Osteocyte (in vitro differentiated cells): Measurements from ENCODE around the gene KCTD18. TPM values are rescaled to one million over a fixed set of nuclear protein-coding genes. Genes with fewer than 3 reads are reported as not detected.
A peak's percentile ranks its signal among the peaks of the same experiment; 100 is the strongest.

ENCODE experiments used
- DNase-seq: peaks from one replicate; pipeline ENCODE4 v3.0.0; 2021; ENCODE audit warnings: mixed read lengths; ENCODE audit not compliant: unreplicated experiment; ENCODE audit errors: extremely low spot score
- H3K27ac Mint-ChIP-seq: one replicate; pipeline ENCODE4 v1.8.0; 2021; ENCODE audit warnings: mild to moderate bottlenecking, mixed read lengths; ENCODE audit not compliant: unreplicated experiment
- H3K27me3 Mint-ChIP-seq: one replicate; pipeline ENCODE4 v1.8.0; 2021; ENCODE audit warnings: mixed read lengths; ENCODE audit not compliant: unreplicated experiment
- H3K36me3 Mint-ChIP-seq: one replicate; pipeline ENCODE4 v1.8.0; 2021; ENCODE audit warnings: mixed read lengths; ENCODE audit not compliant: unreplicated experiment
- H3K4me1 Mint-ChIP-seq: one replicate; pipeline ENCODE4 v1.8.0; 2021; ENCODE audit warnings: mixed read lengths; ENCODE audit not compliant: unreplicated experiment
- H3K4me3 Mint-ChIP-seq: one replicate; pipeline ENCODE4 v1.8.0; 2021; ENCODE audit warnings: mild to moderate bottlenecking, moderate library complexity, mixed read lengths; ENCODE audit not compliant: unreplicated experiment
- H3K9me3 Mint-ChIP-seq: one replicate; pipeline ENCODE4 v1.8.0; 2021; ENCODE audit warnings: mixed read lengths; ENCODE audit not compliant: unreplicated experiment
- CTCF ChIP-seq: fragments of 200-600 bp; sonication (generic); IDR thresholded peaks from 2 replicates; pipeline ENCODE4 v1.5.0; 2021; ENCODE audit warnings: antibody characterized with exemption, mild to moderate bottlenecking, moderate library complexity
- total RNA-seq: library from RNA; stranded (reverse); gene quantifications from 2 replicates; pipeline ENCODE4 v1.2.1, GENCODE V29; 2021

KCTD18 gene
- total RNA-seq, 1 donor from 2014 or later: 19.1 TPM

DNA sequence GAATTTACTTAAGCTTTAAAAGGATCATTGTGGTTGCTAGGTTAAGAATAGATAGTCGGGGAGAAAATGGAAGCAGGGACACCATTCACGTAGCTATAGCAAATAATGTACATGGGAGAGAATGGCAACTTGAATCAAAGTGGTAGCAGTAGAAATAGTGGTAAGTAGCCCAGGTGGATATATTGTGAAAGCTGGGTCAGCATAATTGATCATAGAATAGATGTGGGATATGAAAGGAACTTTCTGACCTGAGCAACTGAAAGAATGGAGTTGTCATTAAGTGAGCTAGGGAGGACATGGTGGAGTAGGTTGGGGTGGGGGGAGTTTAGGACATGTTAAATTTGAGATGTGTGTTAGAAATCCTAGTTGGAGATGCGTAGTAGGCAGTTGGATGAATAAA is 18.4 kb upstream of the KCTD18 start:
- Mint-ChIP-seq H3K4me3 (no peak overlapping the region), H3K36me3 (peaks cover 2% of the 10 kb centered on the region), H3K27me3 (peaks cover 8% of the 10 kb centered on the region), H3K9me3 (no peaks in the 10 kb centered on the region), H3K27ac (no peak overlapping the region), H3K4me1 (peaks cover 19% of the 10 kb centered on the region)
- TF ChIP-seq CTCF: no peak
- DNase-seq: no peak

- no peaks in the 10 kb centered on the region for H3K9me3 Mint-ChIP-seq
- peaks cover 10% of the 10 kb centered on the region for H3K27me3 Mint-ChIP-seq
- peaks cover 19% of the 10 kb centered on the region for H3K4me1 Mint-ChIP-seq
- peak within 1 kb of the TSS; percentile 77 for H3K27ac Mint-ChIP-seq
- peak within 1 kb of the TSS; percentile 91 for H3K4me3 Mint-ChIP-seq
- DNase-seq: peak; percentile 96
- TF ChIP-seq CTCF: no peak
- H3K36me3 Mint-ChIP-seq: peaks cover 2% of the 10 kb centered on the region
Measured at GRCh38 chr2:200525882-200526651, 16.2 kb upstream of the KCTD18 start, which contains the start of gene SGO2. Gene SGO2 (plus strand): TSS chr2:200526207. CDS start chr2:200532976, 6,769 bp downstream.

- no peak for DNase-seq
- Mint-ChIP-seq H3K4me1 (peaks cover 19% of the 10 kb centered on the region), H3K4me3 (peak overlapping the region; percentile 91), H3K27ac (peak overlapping the region; percentile 77), H3K9me3 (no peaks in the 10 kb centered on the region), H3K27me3 (peaks cover 10% of the 10 kb centered on the region), H3K36me3 (peaks cover 2% of the 10 kb centered on the region)
- TF ChIP-seq CTCF: no peak
Measured at GRCh38 chr2:200525551-200525881, 15.6 kb upstream of the KCTD18 start.

- H3K9me3 Mint-ChIP-seq: no peaks in the 10 kb centered on the region
- no peak overlapping the region for H3K27ac Mint-ChIP-seq
- H3K27me3 Mint-ChIP-seq: peaks cover 10% of the 10 kb centered on the region
- peaks cover 2% of the 10 kb centered on the region for H3K36me3 Mint-ChIP-seq
- TF ChIP-seq CTCF: no peak
- H3K4me3 Mint-ChIP-seq: peak overlapping the region; percentile 91
- DNase-seq: no peak
- peaks cover 19% of the 10 kb centered on the region for H3K4me1 Mint-ChIP-seq
Measured at GRCh38 chr2:200525066-200525465, 15.2 kb upstream of the KCTD18 start.

DNA sequence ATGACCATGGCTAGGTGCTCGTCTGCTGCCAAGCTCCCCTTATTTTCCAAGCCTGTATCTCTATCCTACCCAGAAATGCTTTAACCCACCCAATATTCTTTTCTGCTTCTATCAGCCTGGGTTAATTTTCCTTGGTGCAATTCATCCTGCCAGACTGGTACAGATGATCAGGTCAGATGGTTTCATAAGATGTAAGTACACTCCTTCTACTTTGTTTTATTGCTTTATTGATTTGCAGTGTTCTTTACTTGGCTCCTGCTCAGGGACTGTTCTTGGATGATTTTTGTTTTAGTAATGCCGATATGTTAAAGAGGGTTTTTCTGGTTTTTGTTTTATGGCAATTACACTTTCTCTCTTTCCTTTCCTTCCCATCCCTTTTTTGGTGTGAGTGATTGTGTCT is 13.7 kb upstream of the KCTD18 start:
- Mint-ChIP-seq H3K27ac (no peak overlapping the region), H3K4me3 (no peak overlapping the region), H3K27me3 (peaks cover 10% of the 10 kb centered on the region), H3K36me3 (peaks cover 2% of the 10 kb centered on the region), H3K4me1 (peaks cover 19% of the 10 kb centered on the region), H3K9me3 (no peaks in the 10 kb centered on the region)
- no peak for DNase-seq
- no peak for TF ChIP-seq CTCF
